GM12891 (cell line): ENCODE data around the gene HELZ2.

ENCODE experiments used
- PAX5 ChIP-seq: IDR thresholded peaks from 2 replicates; pipeline ENCODE4 v1.6.1; 2011; ENCODE audit warnings: low read length, moderate library complexity, mild to moderate bottlenecking; ENCODE audit not compliant: insufficient read depth, severe bottlenecking
- POLR2A ChIP-seq: IDR thresholded peaks from 2 replicates; pipeline ENCODE4 v1.6.1; 2011; ENCODE audit warnings: low read depth, low read length, control low read depth
- POLR2AphosphoS5 ChIP-seq: IDR thresholded peaks from 2 replicates; pipeline ENCODE4 v1.6.1; 2011; ENCODE audit warnings: low read depth, low read length, control low read depth
- POU2F2 ChIP-seq: IDR thresholded peaks from 2 replicates; pipeline ENCODE4 v1.6.1; 2011; ENCODE audit warnings: low read depth, mild to moderate bottlenecking, control low read depth, low read length, moderate library complexity
- SPI1 ChIP-seq: IDR thresholded peaks from 2 replicates; pipeline ENCODE4 v1.6.1; 2011; ENCODE audit warnings: low read depth, low read length, control low read depth
- TAF1 ChIP-seq: IDR thresholded peaks from 2 replicates; pipeline ENCODE4 v1.6.1; 2011; ENCODE audit warnings: low read depth, low read length, control low read depth

GRCh38 chr20:63545814-63546213, 28.2 kb downstream of the HELZ2 start:
- no peak for TF ChIP-seq TAF1
- TF ChIP-seq POU2F2, result no peak
- TF ChIP-seq POLR2A, result no peak
- no peak for TF ChIP-seq POLR2AphosphoS5
- TF ChIP-seq SPI1, result no peak
- no peak for TF ChIP-seq PAX5
